T47D (cell line): ENCODE results near the gene FBXO45.
"Not testable (repeated sequence)": the region's sequence is repeated elsewhere in the genome, so short reads cannot be mapped to it uniquely, and the experiment has no call there.

Experiments
- DNase-seq, 2 experiments: peaks; one replicate each; pipeline versions ENCODE4 v3.0.0 to v3.0.0-alpha.2; 2011 to 2012; ENCODE audit warnings: low read depth in 1 of 2, low spot score in 1 of 2
- JUND ChIP-seq: IDR thresholded peaks from 2 replicates; pipeline ENCODE4 v1.6.1; 2012; ENCODE audit warnings: low read depth
- in situ Hi-C: cut with HindIII; loops from 2 replicates; pipeline ENCODE4 v1.10.0; 2016; ENCODE audit warnings: low sequenced_read_pairs, low pct_unique_long_range_greater_than_20kb

The FBXO45 gene

GRCh38 chr3:196609805-196610515 lies 41.5 kb downstream of the FBXO45 start:
- DNase-seq, result no peak
- in situ Hi-C loops, result no loop called here
- TF ChIP-seq JUND, result no peak

- no peak for DNase-seq
These were observed 43.5 kb downstream of the FBXO45 start for GRCh38 chr3:196611761-196612483.

GRCh38 chr3:196615234-196615633 lies 46.8 kb downstream of the FBXO45 start:
- DNase-seq, in situ Hi-C loops: not testable (repeated sequence)

More at GRCh38 chr3:196611761-196612483, 43.5 kb downstream of the FBXO45 start:
- in situ Hi-C loops, result no loop called here
- no peak for TF ChIP-seq JUND

- in situ Hi-C loops, result no loop called here
- no peak for DNase-seq
- TF ChIP-seq JUND, result no peak
These were observed 48.8 kb downstream of the FBXO45 start for GRCh38 chr3:196617256-196617655.

GRCh38 chr3:196619223-196619622 lies 50.8 kb downstream of the FBXO45 start:
- in situ Hi-C loops, result no loop called here
- no peak for TF ChIP-seq JUND
- no peak for DNase-seq

GRCh38 chr3:196619627-196620026 lies 51.2 kb downstream of the FBXO45 start:
- DNase-seq, in situ Hi-C loops: not testable (repeated sequence)

GRCh38 chr3:196620161-196620604 lies 51.7 kb downstream of the FBXO45 start:
- no peak for DNase-seq
- in situ Hi-C loops, result no loop called here

GRCh38 chr3:196620684-196621083 lies 52.2 kb downstream of the FBXO45 start:
- no peak for DNase-seq
- in situ Hi-C loops, result no loop called here
- no peak for TF ChIP-seq JUND

More at GRCh38 chr3:196620161-196620604, 51.7 kb downstream of the FBXO45 start:
- TF ChIP-seq JUND, result no peak

GRCh38 chr3:196621611-196622010 lies 53.2 kb downstream of the FBXO45 start:
- no peak for DNase-seq
- in situ Hi-C loops, result no loop called here

GRCh38 chr3:196624067-196624790 lies 55.8 kb downstream of the FBXO45 start:
- no peak for DNase-seq
- no peak for TF ChIP-seq JUND
- in situ Hi-C loops, result no loop called here

More at GRCh38 chr3:196621611-196622010, 53.2 kb downstream of the FBXO45 start:
- TF ChIP-seq JUND, result no peak

GRCh38 chr3:196624907-196625306 lies 56.4 kb downstream of the FBXO45 start:
- TF ChIP-seq JUND, result no peak
- in situ Hi-C loops, result no loop called here

GRCh38 chr3:196625331-196625730 lies 56.9 kb downstream of the FBXO45 start:
- DNase-seq, result no peak
- no peak for TF ChIP-seq JUND
- in situ Hi-C loops, result no loop called here

More at GRCh38 chr3:196624907-196625306, 56.4 kb downstream of the FBXO45 start:
- no peak for DNase-seq

- DNase-seq, result no peak
- in situ Hi-C loops, result no loop called here
- TF ChIP-seq JUND, result no peak
These were observed 59.4 kb downstream of the FBXO45 start for GRCh38 chr3:196627918-196628231.
